ENCODE results near the gene OSGIN1. TPM values are rescaled to one million over a fixed set of nuclear protein-coding genes. Genes with fewer than 3 reads are reported as not detected.

The OSGIN1 gene, protein sequence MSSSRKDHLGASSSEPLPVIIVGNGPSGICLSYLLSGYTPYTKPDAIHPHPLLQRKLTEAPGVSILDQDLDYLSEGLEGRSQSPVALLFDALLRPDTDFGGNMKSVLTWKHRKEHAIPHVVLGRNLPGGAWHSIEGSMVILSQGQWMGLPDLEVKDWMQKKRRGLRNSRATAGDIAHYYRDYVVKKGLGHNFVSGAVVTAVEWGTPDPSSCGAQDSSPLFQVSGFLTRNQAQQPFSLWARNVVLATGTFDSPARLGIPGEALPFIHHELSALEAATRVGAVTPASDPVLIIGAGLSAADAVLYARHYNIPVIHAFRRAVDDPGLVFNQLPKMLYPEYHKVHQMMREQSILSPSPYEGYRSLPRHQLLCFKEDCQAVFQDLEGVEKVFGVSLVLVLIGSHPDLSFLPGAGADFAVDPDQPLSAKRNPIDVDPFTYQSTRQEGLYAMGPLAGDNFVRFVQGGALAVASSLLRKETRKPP
- total RNA-seq: 10 to 100 TPM in 3 of 5 donors, 1 to 10 TPM in 2; 2.6 to 28.6 (median 24.5) TPM
- polyA plus RNA-seq: 10 to 100 TPM in 1 of 3 donors, 1 to 10 TPM in 2; 8.3 to 10.5 (median 9.9) TPM
- long read RNA-seq, donor 1: 0 reads
- long read RNA-seq, donor 2: 0 reads
- long read RNA-seq, donor 3: 0 reads
- long read RNA-seq, donor 4: 0 reads
- long read RNA-seq, donor 5, partial matches to known transcripts: 0 of 4 reads
- long read RNA-seq, donor 5, other reads (novel, unspliced or antisense): 0 of 4 reads
- long read RNA-seq, donor 6, partial matches to known transcripts: 0 of 2 reads
- long read RNA-seq, donor 6, other reads (novel, unspliced or antisense): 0 of 2 reads
- long read RNA-seq, donor 7, partial matches to known transcripts: 0 of 1 reads
- long read RNA-seq, donor 7, other reads (novel, unspliced or antisense): 0 of 1 reads
- long read RNA-seq, donor 8: 0 reads
- long read RNA-seq, donor 9: 0 reads
- long read RNA-seq, donor 10, partial matches to known transcripts: 0 of 1 reads
- long read RNA-seq, donor 10, other reads (novel, unspliced or antisense): 0 of 1 reads

DNA sequence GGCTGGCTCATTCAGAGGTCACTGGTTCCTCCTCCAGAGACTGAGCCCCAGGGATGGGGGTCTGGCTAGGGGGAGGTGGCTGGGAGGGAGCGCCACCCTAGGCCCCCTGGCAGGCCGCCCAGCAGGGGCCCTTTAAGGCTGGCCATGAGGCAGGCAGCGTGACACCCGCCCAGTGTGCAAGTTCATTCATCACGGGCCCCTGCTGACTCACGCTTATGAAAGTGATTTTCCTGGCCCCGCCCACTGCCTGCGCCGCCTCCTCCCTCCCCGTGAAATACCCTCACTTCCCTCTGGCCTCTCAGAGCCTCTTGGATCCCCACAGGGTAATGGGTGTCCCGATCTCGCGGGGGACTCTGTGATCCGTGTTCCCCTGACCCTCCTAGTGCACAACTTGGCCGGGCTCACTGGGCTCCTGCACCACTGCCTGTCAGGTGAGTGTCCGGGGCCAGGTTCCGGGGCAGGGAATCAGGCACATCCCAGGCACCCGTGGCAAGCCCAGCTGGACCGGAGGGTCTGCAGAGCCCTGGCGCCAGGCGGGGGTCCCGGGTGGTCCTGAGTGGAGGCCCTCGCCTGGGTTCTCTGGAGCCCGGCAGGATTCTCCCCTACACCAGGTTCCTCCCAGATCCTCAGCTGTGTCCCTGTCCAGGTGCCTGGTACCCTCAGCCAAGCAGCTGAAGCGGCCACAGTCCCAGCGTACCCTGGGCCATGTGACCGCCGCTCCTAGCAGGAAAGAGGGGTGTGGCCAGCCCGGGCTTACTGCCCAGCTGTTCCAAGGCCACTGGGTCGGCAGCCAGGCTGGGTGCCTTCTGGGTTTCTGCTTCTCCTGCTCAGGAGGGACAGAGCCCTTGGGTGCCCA lies at the start of gene OSGIN1:
TSS of gene OSGIN1 (plus strand) at position 301 of the 856 bp plus-strand sequence. CDS start 4,432 bp downstream, outside the sequence.
- intact Hi-C loops (cut with DNase I; ENCODE audit: low total_unique reads): no loop called here
- peak; percentile 96 for DNase-seq
- Histone ChIP-seq H3K36me3 (peaks cover 2 to 10% (median 7%) of the 10 kb centered on the region in 4 donors), H3K4me1 (peaks cover 18 to 46% (median 33%) of the 10 kb centered on the region in 4 donors), H3K27ac (peak within 1 kb of the TSS; percentile 94 to 98 (median 94)), H3K9me3 (no peaks in the 10 kb centered on the region), H3K4me3 (peak within 1 kb of the TSS; percentile 52 to 66 (median 57)), H3K27me3 (no peaks in the 10 kb centered on the region)
- 0 to 4% (median 2%) methylated on average over 9 to 30 of the region's 30 CpGs for WGBS, 5 donors
- TF ChIP-seq POLR2AphosphoS5 (IDR thresholded peaks at IDR 0.05) (peak; percentile 80 to 92 (median 90)), POLR2A (IDR thresholded peaks at IDR 0.05) (peak in 2 of 4 donors; percentile 48 to 95)
- TF ChIP-seq, protein P1, sequence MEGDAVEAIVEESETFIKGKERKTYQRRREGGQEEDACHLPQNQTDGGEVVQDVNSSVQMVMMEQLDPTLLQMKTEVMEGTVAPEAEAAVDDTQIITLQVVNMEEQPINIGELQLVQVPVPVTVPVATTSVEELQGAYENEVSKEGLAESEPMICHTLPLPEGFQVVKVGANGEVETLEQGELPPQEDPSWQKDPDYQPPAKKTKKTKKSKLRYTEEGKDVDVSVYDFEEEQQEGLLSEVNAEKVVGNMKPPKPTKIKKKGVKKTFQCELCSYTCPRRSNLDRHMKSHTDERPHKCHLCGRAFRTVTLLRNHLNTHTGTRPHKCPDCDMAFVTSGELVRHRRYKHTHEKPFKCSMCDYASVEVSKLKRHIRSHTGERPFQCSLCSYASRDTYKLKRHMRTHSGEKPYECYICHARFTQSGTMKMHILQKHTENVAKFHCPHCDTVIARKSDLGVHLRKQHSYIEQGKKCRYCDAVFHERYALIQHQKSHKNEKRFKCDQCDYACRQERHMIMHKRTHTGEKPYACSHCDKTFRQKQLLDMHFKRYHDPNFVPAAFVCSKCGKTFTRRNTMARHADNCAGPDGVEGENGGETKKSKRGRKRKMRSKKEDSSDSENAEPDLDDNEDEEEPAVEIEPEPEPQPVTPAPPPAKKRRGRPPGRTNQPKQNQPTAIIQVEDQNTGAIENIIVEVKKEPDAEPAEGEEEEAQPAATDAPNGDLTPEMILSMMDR (IDR thresholded peaks at IDR 0.05): no peak

DNA sequence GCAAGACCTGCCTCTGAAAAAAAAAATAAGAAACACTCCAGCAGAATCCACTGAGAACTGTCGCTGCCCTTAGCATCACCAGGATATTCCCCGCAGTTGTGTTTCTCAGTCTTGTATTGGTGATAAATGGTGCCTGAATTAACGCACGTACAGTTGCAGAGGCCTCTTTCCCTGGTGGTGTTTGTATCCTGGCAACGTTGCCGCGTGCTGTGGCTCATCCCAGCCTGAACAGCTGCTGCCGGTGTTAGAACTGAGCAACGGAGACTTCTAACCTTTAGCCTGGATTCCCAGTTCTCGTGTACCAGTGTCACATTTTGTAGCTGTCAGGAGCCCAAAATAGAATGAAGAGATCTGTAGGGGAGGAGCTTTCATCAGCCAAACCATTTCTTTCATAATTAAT lies 49.3 kb upstream of the OSGIN1 start:
- peak overlapping the region in 1 of 5 donors; percentile 78 for H3K27ac ChIP-seq
- DNase-seq: peak in 1 of 2 donors; percentile 81
- WGBS, 5 donors: 63 to 80% (median 72%) methylated on average over 10 of the region's 10 CpGs

DNA sequence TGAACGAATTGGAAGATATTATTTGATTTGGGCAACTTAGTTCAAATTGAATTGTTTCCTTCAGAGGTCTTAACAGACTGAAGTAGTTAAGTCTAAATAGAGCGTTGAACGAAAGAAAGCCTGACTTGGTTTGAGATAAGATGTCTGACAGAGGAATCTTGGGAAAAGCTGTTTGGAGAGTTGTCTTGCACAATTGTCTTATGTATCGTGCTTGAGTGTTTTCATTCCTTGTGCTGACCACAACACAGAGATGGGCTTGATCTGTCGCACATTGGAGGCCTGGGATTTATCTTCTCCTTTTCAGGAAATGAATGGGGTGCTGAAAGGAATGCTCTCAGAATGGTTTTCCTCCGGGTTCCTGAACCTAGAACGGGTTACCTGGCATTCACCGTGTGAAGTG lies 46.4 kb upstream of the OSGIN1 start:
- intact Hi-C loops (cut with DNase I; ENCODE audit: low total_unique reads): no loop called here
- H3K27me3 ChIP-seq: no peaks in the 10 kb centered on the region
- peaks cover 24 to 66% (median 49%) of the 10 kb centered on the region in 4 donors for H3K36me3 ChIP-seq
- TF ChIP-seq POLR2A (IDR thresholded peaks at IDR 0.05): no peak
- no peak for TF ChIP-seq EP300 (IDR thresholded peaks at IDR 0.05)
- TF ChIP-seq POLR2AphosphoS5 (IDR thresholded peaks at IDR 0.05): no peak
- TF ChIP-seq, protein P1 (IDR thresholded peaks at IDR 0.05): no peak
- H3K9me3 ChIP-seq: no peaks in the 10 kb centered on the region
- H3K4me3 ChIP-seq: no peak overlapping the region
- H3K27ac ChIP-seq: no peak overlapping the region
- DNase-seq: no peak
- 70 to 79% (median 73%) methylated on average over 8 of the region's 8 CpGs for WGBS, 5 donors
- peaks cover 0 to 42% (median 11%) of the 10 kb centered on the region in 4 donors for H3K4me1 ChIP-seq

More for the DNA sequence above, 49.3 kb upstream of the OSGIN1 start:
- TF ChIP-seq, protein P1 (IDR thresholded peaks at IDR 0.05): no peak
- TF ChIP-seq POLR2AphosphoS5 (IDR thresholded peaks at IDR 0.05): peak in 1 of 3 donors; percentile 18
- H3K4me3 ChIP-seq: no peak overlapping the region
- intact Hi-C loops (cut with DNase I; ENCODE audit: low total_unique reads): no loop called here
- H3K27me3 ChIP-seq: no peaks in the 10 kb centered on the region
- no peaks in the 10 kb centered on the region for H3K9me3 ChIP-seq
- peaks cover 9 to 37% (median 20%) of the 10 kb centered on the region in 4 donors for H3K36me3 ChIP-seq
- H3K4me1 ChIP-seq: peaks cover 12 to 64% (median 33%) of the 10 kb centered on the region in 4 donors

All from stomach (tissue), 19 donors.